Inferior parietal cortex (tissue), 1 donor: ENCODE data around the gene BSPRY.
"Not testable (repeated sequence)": the region's sequence is repeated elsewhere in the genome, so short reads cannot be mapped to it uniquely, and the experiment has no call there.

ENCODE experiments used
- DNase-seq: peaks from one replicate; pipeline ENCODE4 v3.0.0-alpha.2; 2016; ENCODE audit errors: extremely low spot score

BSPRY gene

DNA sequence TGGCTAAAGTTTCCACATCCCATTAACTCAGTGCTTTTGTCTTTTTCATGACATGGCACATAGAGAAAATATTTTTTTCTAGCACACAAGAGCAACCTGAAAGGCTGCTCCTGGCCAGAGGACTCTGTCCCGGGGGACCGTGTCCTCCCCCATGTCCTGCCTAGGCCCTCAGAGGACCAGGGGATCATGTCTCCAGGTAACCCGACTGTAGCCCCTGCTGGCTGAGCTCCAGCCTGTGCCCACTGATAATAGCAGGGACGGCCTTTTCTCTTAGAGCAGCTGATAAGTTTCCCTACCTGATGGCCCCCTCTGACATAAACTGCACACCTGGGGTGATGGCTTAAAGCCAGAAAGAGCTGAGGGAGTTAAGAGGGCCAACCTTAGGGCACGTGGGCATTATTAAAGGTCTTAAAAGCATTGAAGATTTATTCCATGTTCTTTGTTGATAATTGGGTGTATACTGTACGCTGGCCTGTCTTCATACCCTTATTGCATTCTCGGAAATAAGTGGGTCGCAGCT lies 21.5 kb downstream of the BSPRY start:
- no peak for DNase-seq

DNA sequence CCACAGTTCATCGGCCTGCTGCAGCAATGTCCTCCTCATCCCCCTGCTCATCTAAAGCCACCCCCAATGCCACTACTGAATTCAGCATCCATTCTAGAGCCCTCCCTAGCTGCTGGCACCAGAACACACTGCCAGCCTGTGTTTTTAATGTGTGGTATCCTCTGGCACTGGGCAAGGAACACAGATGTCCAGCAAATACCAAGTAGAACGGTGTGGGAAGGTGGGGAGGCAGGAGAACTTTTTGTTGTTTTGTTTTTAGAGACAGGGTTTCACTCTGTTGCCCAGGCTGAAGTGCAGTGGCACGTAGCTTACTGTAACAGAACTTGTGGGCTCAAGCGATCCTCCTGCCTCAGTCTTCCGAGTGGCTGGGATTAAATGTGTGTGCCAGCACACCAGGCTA lies 22.7 kb downstream of the BSPRY start:
- DNase-seq, result no peak

DNA sequence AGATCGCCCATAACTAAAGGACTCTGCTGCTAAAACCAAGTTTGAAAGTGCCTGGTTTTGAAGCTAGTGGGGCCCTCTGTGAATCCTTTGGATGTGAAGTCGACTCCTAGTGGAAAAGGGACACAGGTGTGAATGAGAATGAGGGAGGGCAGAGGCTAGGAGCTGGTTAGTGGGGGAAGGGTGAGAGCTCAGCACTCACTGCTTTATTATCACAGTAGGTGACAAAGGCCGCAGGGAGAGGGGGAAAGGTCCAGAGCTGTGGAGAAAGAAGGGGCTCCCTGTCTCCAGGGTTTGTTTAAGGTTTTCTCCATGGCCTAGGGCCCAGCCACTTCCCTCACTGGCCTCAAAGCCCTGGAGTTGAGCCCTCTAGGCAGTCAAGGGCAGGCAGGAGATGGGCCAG lies 23.9 kb downstream of the BSPRY start:
- DNase-seq, result no peak

DNA sequence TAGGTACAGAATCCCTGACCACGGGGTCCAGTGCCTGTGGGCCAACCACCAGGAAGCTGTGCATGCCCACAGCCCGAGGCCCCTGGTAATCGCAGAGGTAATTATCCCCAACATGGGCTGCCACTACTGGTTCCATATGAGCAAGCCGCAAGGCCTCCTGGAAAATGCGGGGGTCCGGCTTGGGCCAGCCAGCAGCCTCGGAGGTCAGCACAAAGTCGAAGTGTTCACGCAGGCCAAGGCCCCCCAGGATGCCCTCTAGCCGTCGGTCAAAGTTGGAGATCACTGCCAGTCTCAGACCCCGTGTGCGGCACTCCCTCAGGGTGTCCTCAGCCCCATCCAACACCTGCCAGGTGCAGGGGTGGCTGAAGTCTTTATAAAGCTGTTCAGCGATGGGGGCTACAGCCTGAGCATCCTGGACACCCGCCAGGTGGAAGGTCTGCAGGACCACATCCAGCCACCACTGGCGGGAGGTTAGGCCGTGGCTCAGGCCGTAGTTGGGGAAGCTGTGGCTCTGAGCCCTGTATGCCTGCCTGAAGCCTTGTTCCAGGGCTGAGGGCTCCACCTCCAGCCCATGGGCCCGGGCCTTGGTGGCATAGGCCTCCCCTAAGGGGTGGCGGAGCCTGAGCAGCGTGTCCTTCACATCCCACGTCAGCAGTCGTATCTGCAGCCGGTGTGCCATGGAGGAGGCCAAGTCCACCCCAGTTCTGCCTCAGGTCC lies 24.5 kb downstream of the BSPRY start:
- DNase-seq, result no peak

DNA sequence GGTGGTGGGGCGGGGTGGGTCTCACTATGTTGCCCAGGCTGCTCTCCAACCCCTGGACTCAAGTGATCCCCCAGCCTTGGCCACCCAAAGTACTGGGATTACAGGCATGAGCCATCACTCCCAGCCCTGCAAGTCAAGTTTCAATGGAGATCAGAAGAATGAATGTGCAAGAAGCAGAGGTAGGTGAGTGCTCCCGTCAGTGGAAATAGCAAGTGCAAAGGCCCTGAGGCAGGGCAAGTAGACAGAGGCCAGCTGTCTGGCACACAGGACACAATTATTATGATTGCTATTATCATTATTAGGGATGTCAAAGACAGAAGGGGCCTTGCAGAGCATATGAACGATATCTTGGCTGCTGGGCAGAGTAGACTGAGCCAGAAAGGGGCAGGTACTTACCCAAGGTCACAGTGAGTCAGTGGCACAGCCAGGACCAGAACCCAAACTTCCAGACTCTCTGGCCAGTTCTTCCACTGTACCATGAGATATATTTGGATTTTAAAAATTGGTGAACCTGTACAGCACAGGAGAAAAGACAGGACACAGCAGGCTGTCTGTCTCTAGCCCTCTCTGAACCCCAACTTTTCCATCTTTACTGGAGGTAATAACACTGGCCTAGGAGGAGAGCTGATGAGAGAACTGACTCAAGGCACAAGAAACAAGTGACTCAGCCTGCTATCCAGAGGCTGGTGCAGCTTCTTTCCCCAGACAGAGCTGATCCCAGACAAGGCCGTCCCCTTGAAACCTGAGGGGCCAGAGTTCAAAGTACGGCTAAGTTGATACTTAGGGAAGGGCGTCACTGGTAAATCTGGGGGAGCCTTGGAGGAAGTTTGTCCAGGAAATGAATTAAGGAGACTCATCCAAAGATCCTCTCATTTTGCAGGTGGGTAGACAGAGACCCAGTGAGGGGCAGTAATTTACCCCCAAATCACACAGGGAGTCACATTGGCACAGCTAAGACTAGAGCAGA lies 26.0 kb downstream of the BSPRY start:
- DNase-seq, result no peak

DNA sequence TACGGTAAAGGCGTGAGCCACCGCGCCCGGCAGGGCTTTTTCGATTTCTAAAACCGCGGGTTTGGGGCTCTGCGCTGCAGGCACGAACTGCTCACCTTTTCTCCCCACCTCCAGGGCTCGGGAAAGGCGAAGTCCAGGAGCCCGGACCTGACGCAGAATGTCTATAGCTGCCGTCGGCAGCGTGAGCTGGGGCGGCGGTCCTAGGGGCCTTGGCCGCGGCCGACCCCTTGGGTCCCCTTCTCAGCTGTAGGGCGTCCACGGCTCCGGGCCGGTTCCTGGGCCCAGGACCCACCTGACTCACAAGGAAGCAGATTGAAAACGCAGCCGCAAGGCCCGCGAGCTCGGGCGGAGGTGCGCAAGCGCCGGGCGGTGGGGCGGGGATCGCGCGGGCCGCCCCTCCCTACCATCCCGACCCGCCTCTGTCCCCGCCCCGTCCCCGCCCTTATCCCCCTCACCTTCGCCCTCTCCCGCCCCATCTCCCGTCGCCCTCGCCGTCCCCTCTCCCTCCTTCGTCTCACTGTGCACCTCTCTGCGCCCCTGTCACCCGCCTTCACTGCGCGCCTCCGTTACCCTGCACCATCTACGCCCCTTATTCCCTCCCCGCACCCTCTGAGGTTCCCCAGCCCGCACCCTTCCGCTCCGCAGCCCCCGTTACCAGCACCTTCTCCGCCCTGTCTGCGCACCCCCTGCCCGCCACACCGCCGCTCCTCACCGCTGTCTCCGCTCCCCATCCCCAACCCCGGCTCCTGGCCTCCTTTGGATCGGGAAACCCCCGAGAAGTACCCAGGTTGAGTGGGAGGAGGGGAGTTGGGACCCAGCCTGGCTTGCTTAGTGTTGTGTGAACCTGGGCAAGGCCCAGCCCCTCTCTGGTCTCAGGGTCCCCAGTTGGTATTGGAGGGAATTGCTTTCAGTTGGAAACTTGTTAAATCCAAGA lies 27.6 kb downstream of the BSPRY start, which contains the start of gene HDHD3:
TSS of gene HDHD3 (minus strand) at position 353 of the 934 bp plus-strand sequence. CDS start 2,632 bp downstream, outside the sequence.
- DNase-seq, result peak; percentile 67

DNA sequence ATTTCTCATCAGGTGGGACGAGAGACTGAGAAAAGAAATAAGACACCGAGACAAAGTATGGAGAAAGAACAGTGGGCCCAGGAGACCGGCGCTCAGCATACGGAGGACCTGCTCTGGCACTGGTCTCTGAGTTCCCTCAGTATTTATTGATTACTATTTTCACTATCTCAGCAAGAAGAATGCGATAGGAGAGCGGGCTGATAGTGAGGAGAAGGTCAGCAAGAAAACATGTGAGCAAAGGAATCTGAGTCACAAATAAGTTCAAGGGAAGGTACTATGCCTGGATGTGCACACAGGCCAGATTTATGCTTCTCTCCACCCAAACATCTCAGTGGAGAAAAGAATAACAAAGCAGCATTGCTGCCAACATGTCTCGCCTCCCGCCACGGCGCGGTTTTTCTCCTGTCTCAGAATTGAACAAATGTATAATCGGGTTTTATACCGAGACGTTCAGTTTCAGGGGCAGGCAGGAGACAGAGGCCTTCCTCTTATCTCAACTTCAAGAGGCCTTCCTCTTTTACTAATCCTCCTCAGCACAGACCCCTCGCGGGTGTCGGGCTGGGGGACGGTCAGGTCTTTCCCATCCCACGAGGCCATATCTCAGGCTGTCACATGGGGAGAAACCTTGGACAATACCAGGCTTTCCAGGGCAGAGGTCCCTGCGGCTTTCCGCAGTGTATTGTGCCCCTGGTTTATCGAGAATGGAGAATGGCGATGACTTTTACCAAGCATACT lies 29.9 kb downstream of the BSPRY start:
- not testable (repeated sequence) for DNase-seq

DNA sequence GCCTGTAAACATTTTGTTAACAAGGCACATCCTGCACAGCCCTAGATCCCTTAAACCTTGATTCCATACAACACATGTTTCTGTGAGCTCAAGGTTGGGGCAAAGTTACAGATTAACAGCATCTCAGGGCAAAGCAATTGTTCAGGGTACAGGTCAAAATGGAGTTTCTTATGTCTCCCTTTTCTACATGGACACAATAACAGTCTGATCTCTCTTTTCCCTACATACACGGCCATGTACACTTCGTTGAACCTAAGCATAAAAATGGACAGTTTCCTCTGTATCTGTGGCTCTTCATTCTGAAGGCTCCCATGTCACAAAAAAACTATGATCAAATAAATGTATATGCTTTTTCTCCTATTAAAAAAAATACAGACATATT lies 30.5 kb downstream of the BSPRY start:
- not testable (repeated sequence) for DNase-seq

DNA sequence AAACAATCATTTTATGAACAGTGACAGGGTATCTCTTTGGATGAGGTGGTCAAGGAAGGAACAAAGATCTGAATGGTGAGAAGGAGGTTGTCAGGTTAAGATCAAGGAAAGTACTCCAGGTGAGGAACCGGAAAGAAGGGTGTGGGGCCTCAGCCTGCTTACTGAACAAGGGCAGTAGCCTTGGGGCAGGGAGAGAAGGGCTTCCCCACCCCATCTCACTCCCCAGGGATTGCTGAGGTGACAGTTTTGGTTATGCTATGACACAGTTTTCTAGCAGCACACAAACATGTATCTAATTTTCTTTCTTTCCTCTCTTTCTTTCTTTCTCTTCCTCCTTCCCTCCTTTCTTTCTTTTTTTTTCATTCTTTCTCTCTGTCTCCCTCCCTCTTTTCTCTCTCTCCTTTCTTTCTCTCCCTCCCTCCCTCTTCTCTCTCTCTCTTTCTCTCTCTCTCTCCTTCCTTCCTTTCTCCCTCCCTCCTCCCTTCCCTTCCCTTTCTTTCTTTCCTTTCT lies 31.6 kb downstream of the BSPRY start:
- DNase-seq, result no peak

DNA sequence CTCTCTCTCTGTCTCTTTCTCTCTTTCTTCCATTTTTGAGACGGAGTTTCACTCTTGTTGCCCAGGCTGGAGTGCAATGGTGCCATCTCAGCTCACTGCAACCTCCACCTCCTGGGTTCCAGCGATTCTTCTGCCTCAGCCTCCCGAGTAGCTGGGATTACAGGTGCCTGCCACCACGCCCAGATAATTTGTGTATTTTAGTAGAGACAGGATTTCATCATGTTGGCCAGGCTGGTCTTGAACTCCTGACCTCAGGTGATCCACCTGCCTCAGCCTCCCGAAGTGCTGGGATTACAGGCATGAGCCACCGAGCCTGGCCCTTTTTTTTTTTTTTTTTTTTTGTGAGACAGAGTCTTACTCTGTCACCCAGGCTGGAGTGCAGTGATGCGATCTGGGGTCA lies 32.1 kb downstream of the BSPRY start:
- DNase-seq, result not testable (repeated sequence)

DNA sequence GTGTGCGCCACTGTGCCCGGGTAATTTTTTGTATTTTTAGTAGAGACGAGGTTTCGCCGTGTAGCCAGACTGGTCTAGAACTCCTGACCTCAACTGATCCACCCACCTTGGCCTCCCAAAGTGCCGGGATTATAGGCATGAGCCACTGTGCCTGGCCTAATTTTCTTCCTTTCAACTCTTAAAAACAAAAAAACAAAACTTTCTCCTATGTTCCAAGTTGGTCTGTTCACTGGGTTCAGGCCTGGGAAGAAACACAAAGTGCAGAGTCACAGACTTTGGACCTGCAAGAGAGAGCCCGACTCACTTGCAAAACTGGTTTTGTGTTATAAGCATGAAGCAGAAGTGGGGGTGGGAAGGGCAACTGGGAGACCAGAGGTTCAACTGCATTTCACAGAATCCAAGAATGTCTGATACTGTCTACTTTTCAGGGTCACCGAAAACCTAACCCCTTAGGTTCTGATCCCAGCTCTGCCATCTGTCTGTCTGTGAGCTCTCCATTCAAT lies 32.6 kb downstream of the BSPRY start:
- no peak for DNase-seq

DNA sequence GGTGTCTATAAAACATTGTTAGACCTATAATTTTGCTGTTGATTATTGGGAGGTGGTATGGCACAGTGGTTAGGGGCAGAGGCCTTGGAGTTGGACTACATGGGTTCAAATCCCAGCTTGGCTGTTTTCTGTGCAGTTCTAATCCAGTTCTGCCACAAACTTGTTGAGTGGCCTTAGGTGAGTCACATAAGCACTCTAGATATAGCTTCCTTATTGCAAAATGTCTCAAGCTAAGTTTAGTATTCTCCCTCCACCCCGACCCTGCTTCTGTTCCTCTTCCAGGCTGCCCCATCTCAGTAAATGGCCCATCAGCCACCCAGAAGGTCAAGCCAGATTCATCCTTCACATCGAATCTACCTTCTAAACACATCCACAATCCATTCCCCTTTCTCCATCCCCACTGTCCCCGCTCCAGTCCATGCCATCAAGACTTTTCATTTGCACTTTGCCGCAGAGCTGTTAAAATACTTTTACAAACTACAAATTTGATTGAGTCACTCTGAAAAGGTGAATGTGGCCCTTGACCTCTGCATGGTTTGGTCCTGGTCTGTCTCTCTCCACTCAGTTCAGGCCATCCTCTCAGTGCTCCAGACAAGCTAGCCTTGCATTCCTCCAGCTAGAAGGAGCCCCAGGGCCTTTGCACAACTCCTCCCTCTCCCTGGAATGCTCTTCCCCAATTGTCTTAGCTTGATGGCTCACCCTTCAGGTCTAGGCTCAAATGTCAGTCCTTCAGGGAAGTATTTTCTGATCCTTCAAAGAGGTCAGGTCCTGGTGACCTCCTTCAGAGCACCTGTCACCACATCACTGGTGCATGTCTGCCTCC lies 37.4 kb downstream of the BSPRY start:
- DNase-seq, result no peak

DNA sequence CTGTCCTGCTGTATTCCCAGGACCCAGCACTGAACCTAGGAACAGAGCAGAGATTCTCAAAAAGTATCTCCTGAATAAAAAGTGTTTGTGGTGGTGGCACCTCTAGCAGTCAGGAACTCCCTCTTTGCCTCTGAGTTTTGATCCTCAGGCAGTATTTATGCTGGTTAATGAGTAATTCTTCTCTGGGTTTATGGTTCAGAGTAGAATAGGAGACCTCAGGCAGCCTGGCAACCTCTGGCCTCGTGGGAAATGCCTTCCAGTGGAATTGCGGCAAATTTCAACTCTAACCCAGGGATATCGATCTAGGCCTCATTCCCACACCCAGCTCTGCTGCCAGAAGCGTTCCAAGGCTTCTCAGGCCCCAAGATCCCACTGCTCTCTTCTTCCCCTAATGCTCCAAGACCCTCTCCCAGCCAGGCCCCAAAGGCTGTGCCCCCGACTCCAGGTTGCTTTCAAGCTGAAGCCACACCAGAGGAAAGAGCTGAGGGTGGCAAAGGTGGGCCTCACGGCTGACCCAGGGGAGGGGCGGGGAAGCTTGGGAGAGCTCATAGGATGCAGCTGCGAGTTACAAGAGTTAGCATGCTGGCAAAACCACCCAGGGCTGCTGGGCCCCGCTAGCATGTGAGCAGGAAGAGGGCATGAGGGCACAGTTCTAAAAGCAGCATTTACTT lies 38.4 kb downstream of the BSPRY start:
- no peak for DNase-seq

DNA sequence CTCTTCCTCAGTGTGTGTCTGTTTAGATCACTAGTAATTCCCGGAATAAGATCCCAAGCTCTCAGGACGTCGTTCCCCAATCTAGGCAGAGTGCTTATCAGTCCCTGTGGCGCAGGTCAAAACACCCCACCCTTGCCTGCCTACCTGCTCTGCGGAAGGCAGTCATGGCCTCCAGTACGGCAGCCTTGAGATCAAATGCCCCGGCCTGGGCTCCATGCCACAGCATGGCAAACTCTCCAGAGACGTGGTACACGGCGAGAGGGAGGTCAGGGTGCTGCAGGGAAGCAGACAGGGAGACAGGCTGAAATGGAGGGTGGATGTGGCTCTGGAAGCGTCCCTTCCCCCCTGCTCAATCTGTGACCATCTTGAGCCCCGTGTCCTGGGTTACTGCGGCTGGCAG lies 39.5 kb downstream of the BSPRY start:
- no peak for DNase-seq

DNA sequence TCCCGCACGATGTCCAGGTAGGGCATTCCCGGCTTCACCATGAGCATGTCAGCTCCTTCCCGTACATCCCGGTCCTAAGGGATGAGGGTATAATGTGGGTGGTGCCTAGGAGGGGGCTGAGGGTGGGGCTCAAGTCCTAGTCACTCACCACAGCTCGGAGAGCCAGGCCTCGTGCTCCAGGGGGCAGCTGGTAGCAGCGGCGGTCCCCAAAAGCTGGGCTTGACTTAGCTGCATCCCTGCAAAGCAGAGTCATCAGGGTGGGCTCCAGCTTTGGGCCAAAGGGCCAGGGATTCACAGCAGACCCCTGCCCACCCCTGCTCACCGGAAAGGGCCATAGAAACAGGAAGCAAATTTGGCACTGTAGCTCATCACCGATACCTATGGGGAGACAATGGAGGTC lies 40.1 kb downstream of the BSPRY start:
- DNase-seq, result no peak

DNA sequence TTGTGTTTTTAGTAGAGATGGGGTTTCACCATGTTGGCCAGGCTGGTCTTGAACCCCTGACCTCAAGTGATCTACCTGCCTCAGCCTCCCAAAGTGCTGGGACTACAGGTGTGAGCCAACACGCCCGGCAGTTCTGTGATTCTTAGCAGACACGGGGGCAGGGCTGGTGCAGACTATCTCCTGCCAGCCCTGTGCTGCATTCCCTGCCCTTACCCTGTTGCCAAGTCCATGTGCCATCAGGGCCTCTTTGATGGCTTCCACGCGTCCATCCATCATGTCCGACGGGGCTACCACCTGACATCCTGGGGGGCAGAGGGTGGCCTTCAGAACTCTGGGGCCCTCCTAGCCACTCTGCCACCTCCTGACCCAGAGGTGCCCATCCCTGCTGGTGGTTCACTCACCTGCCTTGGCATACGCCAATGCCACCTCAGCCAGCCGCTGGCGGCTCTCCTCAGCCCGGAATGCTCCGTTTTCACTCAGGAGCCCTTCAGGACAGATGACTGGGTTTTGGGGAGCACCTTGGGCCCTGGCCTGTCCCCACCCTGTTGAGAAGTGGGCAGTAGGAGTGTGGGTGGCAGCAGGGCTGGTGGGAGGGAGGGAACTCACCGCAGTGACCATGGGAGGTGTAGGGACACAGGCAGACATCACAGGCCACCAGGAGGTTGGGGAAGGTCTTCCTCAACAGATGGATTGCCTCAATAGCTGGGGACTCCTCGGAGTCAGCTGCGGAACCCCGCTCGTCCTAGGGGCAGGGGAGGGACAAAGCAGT lies 41.0 kb downstream of the BSPRY start:
- no peak for DNase-seq

DNA sequence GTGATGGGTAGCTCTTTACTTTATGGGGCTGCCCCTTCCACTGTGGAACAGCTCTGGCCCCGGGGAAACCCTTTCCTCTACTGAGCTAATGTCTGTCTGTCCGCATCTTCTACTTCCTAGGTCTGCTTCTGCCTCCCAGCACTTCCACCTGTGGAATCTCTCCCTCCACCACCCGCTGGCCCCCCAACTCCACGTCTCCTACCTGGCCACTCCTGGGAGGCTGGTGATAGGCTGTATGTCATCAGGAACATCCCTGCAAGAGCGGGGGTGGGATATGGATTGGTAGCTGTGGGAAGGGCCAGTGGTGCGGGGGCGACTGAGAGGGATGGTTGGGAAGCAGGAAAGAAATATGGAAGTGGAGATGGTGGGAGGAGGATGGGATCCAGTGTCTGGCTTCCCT lies 42.6 kb downstream of the BSPRY start:
- DNase-seq, result no peak

DNA sequence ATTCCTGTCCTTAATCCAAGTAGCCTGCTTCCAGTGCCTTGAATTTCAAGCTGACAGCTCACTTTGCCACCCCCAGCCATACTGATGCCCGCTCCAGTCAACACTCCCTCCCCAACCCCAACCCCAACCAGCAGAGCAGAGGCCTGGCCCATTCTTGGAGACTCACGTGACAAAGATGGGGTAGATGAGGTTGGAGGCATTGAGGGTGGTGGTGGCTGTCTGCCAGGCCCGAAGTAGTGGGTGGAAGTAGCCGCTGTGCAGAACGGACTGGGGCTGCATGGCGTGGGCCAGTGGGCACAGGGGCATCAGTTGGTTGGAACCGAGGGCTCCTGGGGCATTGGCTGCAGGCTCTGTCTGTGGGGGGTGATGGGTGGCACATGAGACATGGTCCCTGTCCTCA lies 43.9 kb downstream of the BSPRY start:
- DNase-seq, result no peak
